Adipose tissue (tissue), 3 donors: ENCODE measurements around the gene NCR2. TPM values are rescaled to one million over a fixed set of nuclear protein-coding genes. Genes with fewer than 3 reads are reported as not detected.

ENCODE experiments used
- H3K27ac ChIP-seq: one replicate; pipeline ENCODE4 v1.5.1; 2013; ENCODE audit warnings: low read depth, low read length
- WGBS, 3 donors: extraction: QIAGEN DNeasy Blood & Tissue Kit; methylation state at CpG; one replicate each; pipeline ENCODE4 v1.1.7; 2013; 5-methylcytosine and 5-hydroxymethylcytosine counted together
- polyA plus RNA-seq, 3 donors: library from polyadenylated mRNA; stranded (reverse); fragments of 200-250 nt; gene quantifications; one replicate each; pipeline ENCODE4 v1.2.3, GENCODE V29; 2013
- donor health status: healthy with polysubstance abuse.
- donor health status: Bipolar disorder and iron deficiency.
- donor health status: healthy.

NCR2 gene
- polyA plus RNA-seq, 3 donors = not detected

- no peak overlapping the region for H3K27ac ChIP-seq
- WGBS, 3 donors = 94 to 98% (median 98%) methylated on average over 2 of the region's 2 CpGs
These were observed 13.5 kb downstream of the NCR2 start for GRCh38 chr6:41348934-41349333.

GRCh38 chr6:41352396-41352795 lies 17.0 kb downstream of the NCR2 start:
- WGBS, 3 donors = 18 to 43% (median 23%) methylated on average over 3 of the region's 3 CpGs

GRCh38 chr6:41352907-41353306 lies 17.5 kb downstream of the NCR2 start:
- WGBS, 3 donors = 82 to 95% (median 90%) methylated on average over 3 of the region's 3 CpGs
- no peak overlapping the region for H3K27ac ChIP-seq

More at GRCh38 chr6:41352396-41352795, 17.0 kb downstream of the NCR2 start:
- no peak overlapping the region for H3K27ac ChIP-seq

- 38 to 64% (median 58%) methylated on average over 3 of the region's 3 CpGs for WGBS, 3 donors
- no peak overlapping the region for H3K27ac ChIP-seq
These were observed 17.9 kb downstream of the NCR2 start for GRCh38 chr6:41353333-41353732.

GRCh38 chr6:41355952-41356351 lies 20.5 kb downstream of the NCR2 start:
- WGBS, 3 donors = 66 to 75% (median 74%) methylated on average over 4 of the region's 4 CpGs
- H3K27ac ChIP-seq = no peak overlapping the region

- no peak overlapping the region for H3K27ac ChIP-seq
- WGBS, 3 donors = 73 to 85% (median 83%) methylated on average over 3 of the region's 3 CpGs
These were observed 21.4 kb downstream of the NCR2 start for GRCh38 chr6:41356825-41357224.

GRCh38 chr6:41358503-41358902 lies 23.1 kb downstream of the NCR2 start:
- no peak overlapping the region for H3K27ac ChIP-seq
- WGBS, 3 donors = 94 to 98% (median 95%) methylated on average over 7 of the region's 7 CpGs

- WGBS, 3 donors = 73 to 78% (median 75%) methylated on average over 4 of the region's 4 CpGs
- no peak overlapping the region for H3K27ac ChIP-seq
These were observed 24.4 kb downstream of the NCR2 start for GRCh38 chr6:41359617-41360313.

GRCh38 chr6:41360314-41360685 lies 24.9 kb downstream of the NCR2 start:
- 78 to 92% (median 79%) methylated on average over 2 of the region's 2 CpGs for WGBS, 3 donors
- no peak overlapping the region for H3K27ac ChIP-seq

- no peak overlapping the region for H3K27ac ChIP-seq
- 75 to 77% (median 77%) methylated on average over 7 of the region's 7 CpGs for WGBS, 3 donors
These were observed 30.7 kb downstream of the NCR2 start for GRCh38 chr6:41366150-41366549.

- no peak overlapping the region for H3K27ac ChIP-seq
- WGBS, 3 donors = 79 to 85% (median 81%) methylated on average over 3 of the region's 3 CpGs
These were observed 31.7 kb downstream of the NCR2 start for GRCh38 chr6:41367061-41367460.

- 0 to 17% (median 11%) methylated on average over 2 of the region's 2 CpGs for WGBS, 3 donors
- H3K27ac ChIP-seq = no peak overlapping the region
These were observed 32.3 kb downstream of the NCR2 start for GRCh38 chr6:41367700-41368099.

- WGBS, 3 donors = 63 to 87% (median 66%) methylated on average over 6 of the region's 6 CpGs
- no peak overlapping the region for H3K27ac ChIP-seq
These were observed 35.2 kb downstream of the NCR2 start for GRCh38 chr6:41370488-41371111.

- WGBS, 3 donors = 5 to 21% (median 8%) methylated on average over 39 of the region's 39 CpGs
- H3K27ac ChIP-seq = no peak overlapping the region
These were observed 36.1 kb downstream of the NCR2 start for GRCh38 chr6:41371461-41371991.

GRCh38 chr6:41371992-41372831 lies 36.8 kb downstream of the NCR2 start:
- WGBS, 3 donors = 1 to 4% (median 2%) methylated on average over 42 of the region's 42 CpGs
- H3K27ac ChIP-seq = no peak overlapping the region

GRCh38 chr6:41372832-41373626 lies 37.6 kb downstream of the NCR2 start:
- WGBS, 3 donors = 1 to 4% (median 3%) methylated on average over 73 to 81 of the region's 81 CpGs
- H3K27ac ChIP-seq = no peak overlapping the region

GRCh38 chr6:41373627-41373918 lies 38.2 kb downstream of the NCR2 start:
- WGBS, 3 donors = 10 to 12% (median 11%) methylated on average over 19 to 22 of the region's 22 CpGs

GRCh38 chr6:41373919-41374617 lies 38.7 kb downstream of the NCR2 start:
- no peak overlapping the region for H3K27ac ChIP-seq
- WGBS, 3 donors = 3 to 9% (median 6%) methylated on average over 65 of the region's 65 CpGs

More at GRCh38 chr6:41373627-41373918, 38.2 kb downstream of the NCR2 start:
- H3K27ac ChIP-seq = no peak overlapping the region
